H1 (cell line): ENCODE results near the gene C1S. TPM values are rescaled to one million over a fixed set of nuclear protein-coding genes. Genes with fewer than 3 reads are reported as not detected.

Experiments
- JUND ChIP-seq: IDR thresholded peaks from 2 replicates; pipeline ENCODE4 v1.6.1; 2011; ENCODE audit warnings: mild to moderate bottlenecking, improper control_type of control experiment, low read length
- RAD21 ChIP-seq, 2 experiments: IDR thresholded peaks in 1 of 2; conservative IDR thresholded peaks in 1 of 2; 2 replicates each; pipeline ENCODE4 v1.6.1; 2011; ENCODE audit warnings: low read depth in 2 of 2, low read length in 2 of 2, improper control_type of control experiment in 1 of 2, inconsistent platforms in 1 of 2, mild to moderate bottlenecking in 1 of 2, moderate library complexity in 1 of 2
- TAF7 ChIP-seq: optimal IDR thresholded peaks from 2 replicates; pipeline ENCODE3; 2011; ENCODE audit warnings: low read depth, mild to moderate bottlenecking, inconsistent platforms, low read length, moderate library complexity, borderline replicate concordance
- TEAD4 ChIP-seq: IDR thresholded peaks from 2 replicates; pipeline ENCODE4 v1.6.1; 2012; ENCODE audit warnings: low read depth, low read length, inconsistent platforms, mixed read lengths
- USF2 ChIP-seq: IDR thresholded peaks from 2 replicates; pipeline ENCODE4 v1.6.1; 2011; ENCODE audit warnings: low read length, improper control_type of control experiment
- polyA plus RNA-seq, 7 experiments: library from polyadenylated mRNA; depleted of rRNA in 3 of 7; stranded (reverse) in 5 of 7; unstranded in 2 of 7; fragments of >200 nt in 5 of 7; fragments of 200-250 nt in 2 of 7; gene quantifications; 1 replicate in 5 of 7; 2 replicates in 1 of 7; 4 replicates in 1 of 7; pipeline versions ENCODE4 v1.2.1 to v1.2.3, GENCODE V29; 2011 to 2013; ENCODE audit warnings: missing spikeins in 2 of 7, mixed read lengths in 2 of 7
- total RNA-seq: library from RNA; stranded (reverse); fragmentation: NEBNext Ultra II Directional; extraction: Animal tissue kit (Norgen Biotek cat#: 25700); gene quantifications from 2 replicates; pipeline ENCODE4 v1.2.1, GENCODE V29; 2021

C1S gene
- total and polyA plus RNA-seq, 2 of the 8 experiments (the other 6 are each of a cell fraction or from before 2014, with no cell fraction given), result 4.4 to 7.3 TPM

- TF ChIP-seq USF2, result no peak
- peak; percentile 60 to 75 for TF ChIP-seq RAD21 (IDR thresholded peaks at IDR 0.05 in 1 of 2, conservative IDR thresholded peaks at IDR 0.05 in 1 of 2; ENCODE audit: low read depth in 2 of 2, low read length in 2 of 2)
- TF ChIP-seq TAF7, result peak; percentile 43
- no peak for TF ChIP-seq TEAD4
- no peak for TF ChIP-seq JUND
Observed at GRCh38 chr12:7092229-7092985, 31.9 kb downstream of the C1S start, which contains the start of gene C1R (continued).
